NCI-H146 (cell line): ENCODE data around the gene CSNK2A2.

Experiments
- DNase-seq: peaks from one replicate; lab custom pipeline; 2025; lab: John Stamatoyannopoulos, UW

The CSNK2A2 gene

GRCh38 chr16:58138852-58139251 is 59.1 kb downstream of the CSNK2A2 start:
- DNase-seq, result no peak

- no peak for DNase-seq
These were observed 60.3 kb downstream of the CSNK2A2 start for GRCh38 chr16:58137581-58137980.

GRCh38 chr16:58129097-58129936 is 68.6 kb downstream of the CSNK2A2 start, which contains the start of gene CFAP20:
Gene CFAP20 (minus strand): TSS chr16:58129381. CDS start chr16:58129115, 266 bp downstream.
- peak; percentile 99 for DNase-seq

GRCh38 chr16:58128711-58129096 is 69.2 kb downstream of the CSNK2A2 start:
- peak; percentile 52 for DNase-seq

GRCh38 chr16:58128181-58128631 is 69.7 kb downstream of the CSNK2A2 start:
- no peak for DNase-seq

GRCh38 chr16:58127634-58128033 is 70.3 kb downstream of the CSNK2A2 start:
- no peak for DNase-seq

- peak; percentile 29 for DNase-seq
These were observed 70.8 kb downstream of the CSNK2A2 start for GRCh38 chr16:58127033-58127556.

GRCh38 chr16:58126451-58126961 is 71.4 kb downstream of the CSNK2A2 start:
- DNase-seq, result no peak

GRCh38 chr16:58125781-58126335 is 72.0 kb downstream of the CSNK2A2 start:
- DNase-seq, result no peak

- DNase-seq, result no peak
These were observed 72.9 kb downstream of the CSNK2A2 start for GRCh38 chr16:58125041-58125440.

GRCh38 chr16:58124601-58124915 is 73.3 kb downstream of the CSNK2A2 start:
- DNase-seq, result no peak

- no peak for DNase-seq
These were observed 73.9 kb downstream of the CSNK2A2 start for GRCh38 chr16:58123896-58124600.

GRCh38 chr16:58121132-58121531 is 76.8 kb downstream of the CSNK2A2 start:
- no peak for DNase-seq

- DNase-seq, result no peak
These were observed 77.7 kb downstream of the CSNK2A2 start for GRCh38 chr16:58120234-58120633.

GRCh38 chr16:58119509-58119845 is 78.4 kb downstream of the CSNK2A2 start:
- DNase-seq, result no peak

- DNase-seq, result no peak
These were observed 79.0 kb downstream of the CSNK2A2 start for GRCh38 chr16:58118801-58119508.

GRCh38 chr16:58116529-58116928 is 81.4 kb downstream of the CSNK2A2 start:
- DNase-seq, result no peak

GRCh38 chr16:58116081-58116480 is 81.8 kb downstream of the CSNK2A2 start:
- no peak for DNase-seq

- no peak for DNase-seq
These were observed 82.8 kb downstream of the CSNK2A2 start for GRCh38 chr16:58114827-58115825.

- DNase-seq, result no peak
These were observed 86.6 kb downstream of the CSNK2A2 start for GRCh38 chr16:58111302-58111627.
